NCI-H526 treated with DMSO at 0.1 percent for 48 hours (cell line): Measurements from ENCODE around the gene RPL37A.
"Not testable (repeated sequence)": the region's sequence is repeated elsewhere in the genome, so short reads cannot be mapped to it uniquely, and the experiment has no call there.

Source experiments
- DNase-seq: peaks from one replicate; lab custom pipeline; 2025; lab: John Stamatoyannopoulos, UW

Gene RPL37A

DNA sequence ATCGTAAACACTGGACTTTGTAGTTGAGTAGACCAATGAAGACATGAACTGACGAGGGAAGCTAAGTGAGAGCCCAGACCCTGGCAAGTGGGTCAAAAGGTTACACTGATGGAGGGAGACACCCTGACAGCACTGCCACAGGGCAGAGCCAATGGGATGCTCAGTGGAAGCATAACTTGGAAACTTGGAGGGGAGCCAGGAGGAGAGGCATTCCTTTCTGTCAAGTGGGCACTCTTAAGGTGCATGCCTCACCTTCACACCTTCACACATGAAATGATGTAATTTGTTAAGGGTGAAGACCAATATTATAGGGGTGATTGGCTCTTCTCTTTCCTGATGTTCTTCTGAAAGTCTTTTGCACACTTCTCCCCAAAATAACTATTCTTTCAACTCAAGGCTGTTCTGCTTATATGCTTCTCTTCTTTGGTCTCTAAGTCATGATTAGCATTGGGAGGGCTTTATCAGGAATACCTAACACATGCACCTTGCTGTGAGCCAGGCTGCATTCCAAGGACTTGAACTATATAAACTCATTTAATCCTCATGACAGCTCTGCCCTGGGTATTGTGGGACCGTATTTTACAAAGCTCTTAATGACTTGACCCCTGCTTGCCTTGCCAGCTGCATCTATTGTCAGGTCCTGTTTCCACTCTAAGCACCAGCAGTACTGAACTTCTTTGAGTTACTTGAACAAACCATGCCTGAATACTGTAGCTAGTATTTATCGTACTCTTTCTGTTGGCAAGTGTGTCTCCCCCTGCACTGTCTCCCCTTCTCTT is 19.0 kb downstream of the RPL37A start:
- DNase-seq, result no peak

DNA sequence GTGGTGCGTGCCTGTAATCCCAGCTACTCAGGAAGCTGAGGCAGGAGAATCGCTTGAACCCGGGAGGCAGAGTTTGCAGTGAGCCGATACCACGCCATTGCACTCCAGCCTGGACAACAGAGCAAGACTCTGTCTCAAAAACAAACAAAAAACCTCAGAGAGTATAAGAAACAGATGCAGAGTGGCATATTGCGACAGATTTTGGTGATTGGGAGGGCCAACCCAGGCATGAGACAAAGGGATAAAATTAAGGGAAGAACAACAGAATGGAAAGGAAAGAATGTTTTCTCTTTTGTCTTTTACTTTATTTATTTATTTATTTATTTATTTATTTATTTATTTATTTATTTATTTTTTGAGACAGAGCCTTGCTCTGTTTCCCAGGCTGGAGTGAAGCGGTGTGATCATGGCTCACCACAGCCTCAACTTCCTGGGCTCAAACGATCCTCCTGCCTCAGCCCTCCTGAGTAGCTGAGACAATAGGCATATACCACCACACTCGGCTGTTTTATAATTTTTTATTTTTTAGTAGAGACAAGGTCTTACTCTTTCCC is 20.0 kb downstream of the RPL37A start:
- not testable (repeated sequence) for DNase-seq

- peak; percentile 30 for DNase-seq
Measured at GRCh38 chr2:216519154-216519762, 20.6 kb downstream of the RPL37A start.

- no peak for DNase-seq
Measured at GRCh38 chr2:216520112-216520511, 21.5 kb downstream of the RPL37A start.

DNA sequence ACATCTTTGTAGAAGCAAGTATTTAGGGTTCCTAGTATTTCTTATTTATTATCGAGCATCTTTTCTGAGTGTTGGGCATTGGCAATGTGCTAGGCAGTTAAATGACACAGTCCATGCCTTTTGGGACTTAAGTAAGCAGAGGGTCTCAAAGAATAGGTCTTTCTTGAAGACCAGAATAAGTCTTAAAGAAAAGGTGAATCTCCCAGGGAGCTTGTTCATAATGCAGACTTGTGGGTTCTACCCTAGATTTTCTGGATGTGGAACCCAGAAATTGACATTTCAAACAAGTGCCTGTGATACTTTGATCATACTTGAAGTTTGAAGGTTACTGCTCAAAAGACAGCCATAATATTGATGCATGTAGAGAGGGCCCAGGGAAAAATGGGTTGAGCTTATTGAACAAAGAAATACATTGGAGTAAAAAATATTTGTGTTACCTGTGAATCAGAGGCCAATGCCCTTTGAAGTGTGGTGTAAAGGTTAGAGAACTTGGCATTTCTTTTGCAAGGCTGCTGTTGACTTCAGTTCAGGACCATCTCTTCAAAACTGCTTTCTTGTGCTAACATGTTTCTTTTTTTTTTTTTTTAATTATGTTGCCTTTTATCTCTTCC is 24.4 kb downstream of the RPL37A start:
- DNase-seq, result no peak

GRCh38 chr2:216525972-216526371 is 27.3 kb downstream of the RPL37A start:
- no peak for DNase-seq

GRCh38 chr2:216526939-216527338 is 28.3 kb downstream of the RPL37A start:
- DNase-seq, result no peak

- no peak for DNase-seq
Measured at GRCh38 chr2:216527600-216527999, 29.0 kb downstream of the RPL37A start.

DNA sequence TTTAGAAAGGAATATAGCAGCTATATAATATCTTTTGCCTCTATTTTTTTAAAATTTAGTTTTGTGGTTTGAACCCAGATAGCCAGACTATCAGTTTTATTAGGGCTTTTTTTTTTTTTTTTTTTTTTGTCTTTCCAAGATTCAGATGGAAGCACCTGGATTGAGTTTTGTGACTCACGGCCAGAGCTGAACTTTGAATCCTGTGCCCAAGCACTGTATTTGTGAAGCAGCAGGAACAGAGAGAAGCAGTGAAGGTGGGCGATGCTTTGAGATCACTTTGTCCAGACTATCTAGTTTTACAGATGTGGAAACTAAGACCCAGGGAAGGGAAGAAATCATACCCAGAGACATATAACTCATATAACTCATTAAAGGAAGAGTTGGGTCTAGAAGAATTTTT is 33.9 kb downstream of the RPL37A start:
- no peak for DNase-seq

DNA sequence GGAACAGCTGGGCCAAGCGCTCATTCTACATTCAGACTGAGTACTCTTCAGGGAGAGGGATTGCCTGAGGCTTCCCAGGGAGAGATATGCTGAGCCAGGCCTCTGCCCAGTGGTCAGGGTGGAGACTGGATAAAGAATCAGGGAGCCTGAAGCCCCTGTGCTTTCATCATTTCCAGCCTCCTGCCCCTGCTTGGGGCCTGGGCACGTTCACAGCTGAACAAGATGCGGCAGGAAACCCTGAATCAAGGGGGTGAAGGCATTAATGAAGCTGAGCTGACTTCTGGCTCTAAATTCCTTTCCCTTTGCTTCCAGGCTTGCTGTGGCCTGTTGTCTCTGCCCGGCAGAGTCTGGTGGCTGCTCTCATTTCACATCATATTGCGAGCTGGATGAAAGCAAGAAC is 35.0 kb downstream of the RPL37A start:
- DNase-seq, result no peak

DNA sequence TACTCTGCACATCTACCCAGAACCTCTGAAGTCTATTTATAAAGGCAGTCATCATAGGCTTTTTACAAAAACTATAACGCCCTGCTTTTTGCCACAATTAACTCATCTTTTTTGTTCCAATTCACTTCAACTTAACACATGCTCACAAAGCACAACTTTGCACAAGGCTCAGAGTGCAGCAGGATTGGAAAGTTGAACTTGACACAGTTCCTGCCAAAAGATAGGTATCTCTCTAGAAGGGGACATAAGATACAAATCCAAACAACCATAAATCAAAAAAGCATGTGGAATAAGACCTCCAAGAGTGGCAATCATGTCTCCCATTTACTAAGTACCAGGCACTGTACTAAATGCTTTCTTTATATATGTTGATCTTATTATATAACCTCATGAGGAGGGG is 36.2 kb downstream of the RPL37A start:
- DNase-seq, result no peak

- DNase-seq, result no peak
Measured at GRCh38 chr2:216535454-216535995, 36.9 kb downstream of the RPL37A start.

GRCh38 chr2:216536734-216537210 is 38.1 kb downstream of the RPL37A start:
- no peak for DNase-seq

- DNase-seq, result no peak
Measured at GRCh38 chr2:216537366-216537765, 38.7 kb downstream of the RPL37A start.

DNA sequence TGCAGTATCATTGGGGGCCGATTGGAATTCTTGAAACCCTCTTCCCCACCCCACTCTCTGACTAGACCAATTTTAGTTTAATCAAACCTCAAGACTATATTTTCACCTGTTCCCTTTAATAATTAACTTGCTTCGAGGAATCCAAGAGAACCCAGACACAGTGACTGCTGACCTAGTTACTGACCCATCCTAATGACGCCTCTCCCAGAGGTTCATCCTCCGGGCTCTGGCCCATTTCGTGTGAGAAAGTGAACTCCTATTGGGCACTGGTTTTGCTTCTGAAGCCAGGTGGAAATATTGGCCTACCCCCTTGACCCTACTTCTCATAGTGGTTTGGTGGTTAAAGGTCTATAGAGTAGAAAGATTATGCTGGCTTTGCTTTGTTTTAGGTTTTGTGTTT is 39.9 kb downstream of the RPL37A start:
- DNase-seq, result no peak

DNA sequence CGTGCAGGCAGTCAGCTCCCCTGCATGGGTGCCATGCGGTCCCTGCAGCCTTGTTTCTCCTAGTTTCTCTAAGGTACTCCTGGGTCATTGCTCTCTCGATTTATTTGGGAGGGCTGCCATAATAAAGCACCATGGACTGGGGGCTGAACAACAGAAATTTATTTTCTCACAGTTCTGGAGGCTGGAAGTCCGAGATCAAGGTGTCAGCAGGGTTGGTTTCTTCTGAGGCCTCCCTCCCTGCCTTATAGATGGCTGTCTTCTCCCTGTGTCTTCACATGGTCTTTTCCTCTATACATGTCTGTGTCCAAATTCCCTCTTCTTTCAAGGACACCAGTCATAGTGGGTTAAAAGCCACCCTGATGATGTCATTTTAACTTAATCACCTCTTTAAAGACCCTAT is 40.5 kb downstream of the RPL37A start:
- DNase-seq, result no peak

- no peak for DNase-seq
Measured at GRCh38 chr2:216539791-216540241, 41.2 kb downstream of the RPL37A start.

DNA sequence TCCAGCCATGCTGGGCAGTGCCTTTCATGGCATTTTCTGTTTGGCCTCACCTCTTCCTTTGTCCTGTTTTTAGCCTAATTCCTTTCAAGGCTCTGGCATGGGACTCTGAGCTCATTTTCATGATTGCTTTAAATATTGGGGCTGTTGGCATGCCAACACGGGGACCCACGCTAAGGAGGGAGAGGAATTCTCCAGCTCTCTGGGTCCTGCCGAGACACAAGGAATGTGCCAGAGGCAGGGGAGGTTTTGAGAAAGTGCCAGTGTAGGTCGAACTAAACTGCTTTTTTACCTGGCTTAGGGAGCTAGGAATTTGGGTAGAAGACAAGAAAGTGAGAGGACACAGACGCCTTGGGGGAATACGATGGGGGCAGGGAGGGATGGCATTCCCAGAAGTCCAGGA is 42.3 kb downstream of the RPL37A start:
- DNase-seq, result no peak

DNA sequence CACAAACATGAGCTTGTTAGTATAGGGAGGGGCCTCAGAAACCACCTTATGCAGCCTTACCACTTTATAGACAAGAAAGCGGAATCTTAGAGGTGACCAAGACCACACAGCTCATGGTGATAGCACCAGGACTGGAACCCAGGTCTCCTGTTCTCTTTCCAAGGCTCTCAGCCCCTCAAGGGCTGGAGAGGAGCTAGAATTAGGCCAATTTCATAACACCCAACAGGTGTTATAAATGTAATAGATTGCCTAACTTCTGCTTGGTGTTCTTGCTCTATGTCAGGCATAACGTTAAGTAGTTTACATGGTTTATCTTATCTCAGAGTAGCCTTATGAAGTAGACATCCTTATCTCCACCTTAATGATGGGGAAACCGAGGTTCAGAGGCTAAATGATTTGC is 42.9 kb downstream of the RPL37A start:
- DNase-seq, result no peak

DNA sequence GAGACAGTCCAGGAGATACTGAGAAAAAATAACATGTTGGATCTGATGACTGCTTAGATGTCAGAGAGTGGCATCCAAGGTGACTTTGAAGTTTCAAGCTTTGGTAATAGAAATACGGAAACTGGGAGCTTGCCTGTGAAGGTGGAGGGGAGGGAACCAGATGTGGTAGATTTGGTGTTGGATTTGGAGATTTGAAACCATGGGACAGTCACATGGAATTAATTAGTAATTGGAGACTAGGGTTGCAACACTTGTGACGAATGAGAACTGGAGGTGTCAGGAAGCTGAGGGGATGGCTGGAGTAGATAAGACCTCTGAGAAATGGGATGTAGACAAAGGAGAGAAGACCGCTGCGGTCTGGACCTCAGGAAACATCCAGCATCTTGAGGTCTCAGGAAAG is 46.7 kb downstream of the RPL37A start:
- no peak for DNase-seq

- no peak for DNase-seq
Measured at GRCh38 chr2:216546241-216546640, 47.6 kb downstream of the RPL37A start.

GRCh38 chr2:216546641-216547403 is 48.2 kb downstream of the RPL37A start:
- DNase-seq, result no peak
